Smooth muscle cell of the brain vasculature (primary cell): ENCODE measurements around the gene ANO7.

Experiments used
- DNase-seq: peaks from one replicate; pipeline ENCODE4 v3.0.0-alpha.2; 2012; ENCODE audit warnings: low read depth, low spot score

Gene ANO7

GRCh38 chr2:241188361-241189092, at the start of gene ANO7:
ANO7 (plus strand) TSS chr2:241188677; CDS start chr2:241190064, 1,387 bp downstream.
- no peak for DNase-seq

- no peak for DNase-seq
Observed at GRCh38 chr2:241139531-241140444, 48.7 kb upstream of the ANO7 start.

- no peak for DNase-seq
Observed at GRCh38 chr2:241140445-241140840, 48.0 kb upstream of the ANO7 start.

GRCh38 chr2:241141214-241141770, 47.2 kb upstream of the ANO7 start:
- no peak for DNase-seq

- DNase-seq, result no peak
Observed at GRCh38 chr2:241142063-241142462, 46.4 kb upstream of the ANO7 start.

- no peak for DNase-seq
Observed at GRCh38 chr2:241142593-241142992, 45.9 kb upstream of the ANO7 start.

- DNase-seq, result no peak
Observed at GRCh38 chr2:241146286-241146685, 42.2 kb upstream of the ANO7 start.

GRCh38 chr2:241147336-241147735, 41.1 kb upstream of the ANO7 start:
- no peak for DNase-seq

GRCh38 chr2:241148239-241148638, 40.2 kb upstream of the ANO7 start:
- no peak for DNase-seq

GRCh38 chr2:241148891-241149674, 39.4 kb upstream of the ANO7 start, which contains the start of gene PASK:
PASK (minus strand) TSS chr2:241149472; CDS start chr2:241143032, 6,440 bp downstream.
- DNase-seq, result peak; percentile 72

GRCh38 chr2:241149675-241149924, 38.9 kb upstream of the ANO7 start:
- DNase-seq, result no peak

- peak; percentile 79 for DNase-seq
Observed at GRCh38 chr2:241149925-241150659, 38.4 kb upstream of the ANO7 start, which contains the start of gene PPP1R7. PPP1R7 (plus strand) TSS chr2:241150467; CDS start chr2:241150496, 29 bp downstream.

- DNase-seq, result no peak
Observed at GRCh38 chr2:241150660-241151530, 37.6 kb upstream of the ANO7 start.

- DNase-seq, result no peak
Observed at GRCh38 chr2:241151934-241152660, 36.4 kb upstream of the ANO7 start.

- DNase-seq, result no peak
Observed at GRCh38 chr2:241153616-241154015, 34.9 kb upstream of the ANO7 start.

- DNase-seq, result no peak
Observed at GRCh38 chr2:241154915-241155314, 33.6 kb upstream of the ANO7 start.

GRCh38 chr2:241155936-241156335, 32.5 kb upstream of the ANO7 start:
- DNase-seq, result no peak

- peak; percentile 56 for DNase-seq
Observed at GRCh38 chr2:241156971-241157441, 31.5 kb upstream of the ANO7 start.
